Effector memory CD4-positive, alpha-beta T cell (primary cell): ENCODE results near the gene ARMC6.

Source experiments
- DNase-seq, 3 donors: peaks; one replicate each; pipeline ENCODE4 v3.0.0-alpha.2; 2020
- H3K27ac ChIP-seq: 2 replicates; pipeline ENCODE4 v1.7.0; 2013; ENCODE audit warnings: mild to moderate bottlenecking, low read length, moderate library complexity; ENCODE audit not compliant: insufficient read depth, poor library complexity, severe bottlenecking
- H3K27me3 ChIP-seq: replicated peaks from 2 replicates; pipeline ENCODE4 v1.7.0; 2013; ENCODE audit warnings: mild to moderate bottlenecking, low read length; ENCODE audit not compliant: insufficient read depth, control insufficient read depth, poor library complexity, severe bottlenecking
- H3K36me3 ChIP-seq: 2 replicates; pipeline ENCODE4 v1.7.0; 2013; ENCODE audit warnings: mild to moderate bottlenecking, low read length, moderate library complexity; ENCODE audit not compliant: control insufficient read depth, insufficient read depth
- H3K4me1 ChIP-seq: 2 replicates; pipeline ENCODE4 v1.7.0; 2013; ENCODE audit warnings: low read length, mild to moderate bottlenecking; ENCODE audit not compliant: control insufficient read depth, insufficient read depth, poor library complexity, severe bottlenecking
- H3K4me3 ChIP-seq: 2 replicates; pipeline ENCODE4 v1.7.0; 2013; ENCODE audit warnings: low read length, low read depth, mild to moderate bottlenecking; ENCODE audit not compliant: insufficient read depth, poor library complexity, severe bottlenecking
- H3K9me3 ChIP-seq: 2 replicates; pipeline ENCODE4 v1.7.0; 2013; ENCODE audit warnings: mild to moderate bottlenecking, low read length, moderate library complexity; ENCODE audit not compliant: control insufficient read depth

ARMC6 gene

DNA sequence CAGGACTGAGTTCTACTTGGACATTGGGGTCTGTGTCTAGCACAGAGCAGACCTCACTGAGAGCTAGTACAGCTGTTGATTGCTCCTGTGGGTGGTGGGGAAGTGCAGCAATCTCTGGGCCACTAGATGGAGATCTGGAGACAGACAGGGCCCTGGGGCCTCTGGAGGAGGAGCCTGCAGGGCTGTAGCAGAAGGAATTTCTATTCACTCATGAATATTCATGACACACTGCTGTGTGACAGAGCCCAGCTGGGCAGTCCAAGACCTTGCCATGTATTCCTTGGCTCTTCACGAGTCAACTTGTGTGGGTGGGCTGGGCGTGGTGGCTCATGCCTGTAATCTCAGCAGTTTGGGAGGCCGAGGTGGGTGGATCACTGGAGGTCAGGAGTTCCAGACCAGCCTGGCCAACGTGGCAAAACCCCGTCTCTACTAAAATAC lies 37.6 kb upstream of the ARMC6 start:
- Histone ChIP-seq H3K27me3 (no peaks in the 10 kb centered on the region), H3K9me3 (no peaks in the 10 kb centered on the region), H3K27ac (no peak overlapping the region), H3K4me1 (peaks cover 18% of the 10 kb centered on the region), H3K36me3 (peaks cover 40% of the 10 kb centered on the region), H3K4me3 (no peak overlapping the region)
- DNase-seq, result no peak

DNA sequence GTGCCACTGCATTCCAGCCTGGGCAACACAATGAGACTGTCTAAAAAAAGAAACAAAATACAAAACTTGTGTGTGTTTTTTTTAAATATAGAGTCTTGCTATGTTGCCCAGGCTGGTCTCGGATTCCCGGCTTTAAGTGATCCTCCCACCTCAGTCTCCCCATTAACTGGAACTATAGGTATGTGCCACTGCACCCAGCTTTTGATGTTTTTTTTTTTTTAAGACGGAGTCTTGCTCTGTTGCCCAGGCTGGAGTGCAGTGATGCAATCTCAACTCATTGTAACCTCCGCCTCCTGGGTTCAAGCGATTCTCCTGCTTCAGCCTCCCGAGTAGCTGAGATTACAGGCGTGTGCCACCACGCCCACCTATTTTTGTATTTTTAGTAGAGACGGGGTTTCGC lies 37.1 kb upstream of the ARMC6 start:
- H3K9me3 ChIP-seq, result no peaks in the 10 kb centered on the region
- H3K27me3 ChIP-seq, result no peaks in the 10 kb centered on the region
- H3K27ac ChIP-seq, result no peak overlapping the region
- peaks cover 18% of the 10 kb centered on the region for H3K4me1 ChIP-seq
- peaks cover 38% of the 10 kb centered on the region for H3K36me3 ChIP-seq
- H3K4me3 ChIP-seq, result no peak overlapping the region
- DNase-seq, result no peak

DNA sequence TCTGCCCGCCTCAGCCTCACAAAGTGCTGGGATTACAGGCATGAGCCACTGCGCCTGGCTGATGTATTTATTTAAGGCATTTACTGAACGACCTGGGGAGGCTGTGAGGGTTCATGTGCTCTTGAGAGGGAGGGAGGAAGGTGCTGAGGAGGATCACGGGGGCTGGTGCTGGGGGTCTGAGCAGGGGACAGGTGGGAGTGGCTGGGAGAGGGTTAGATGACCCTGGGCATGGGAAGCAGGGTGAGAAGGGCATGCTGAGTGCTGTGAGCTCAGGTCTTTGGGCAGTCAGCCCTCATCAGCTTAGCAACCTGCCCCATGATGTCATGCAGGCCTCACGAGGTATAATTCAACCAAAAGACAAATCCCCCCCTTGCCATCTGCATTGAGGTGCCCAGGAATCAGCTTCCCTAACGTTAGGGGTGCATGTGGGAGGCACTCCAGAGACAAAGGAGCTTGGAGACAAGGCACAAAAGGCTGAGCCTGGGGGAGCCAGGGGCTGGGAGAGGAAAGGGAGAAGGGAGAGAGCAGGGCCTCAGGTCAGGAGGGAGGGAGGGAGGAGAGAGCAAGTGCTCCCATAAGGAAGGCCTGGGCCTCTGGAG lies 36.5 kb upstream of the ARMC6 start:
- no peak overlapping the region for H3K4me3 ChIP-seq
- H3K4me1 ChIP-seq, result peaks cover 18% of the 10 kb centered on the region
- no peaks in the 10 kb centered on the region for H3K27me3 ChIP-seq
- H3K9me3 ChIP-seq, result no peaks in the 10 kb centered on the region
- no peak overlapping the region for H3K27ac ChIP-seq
- no peak for DNase-seq
- peaks cover 37% of the 10 kb centered on the region for H3K36me3 ChIP-seq

DNA sequence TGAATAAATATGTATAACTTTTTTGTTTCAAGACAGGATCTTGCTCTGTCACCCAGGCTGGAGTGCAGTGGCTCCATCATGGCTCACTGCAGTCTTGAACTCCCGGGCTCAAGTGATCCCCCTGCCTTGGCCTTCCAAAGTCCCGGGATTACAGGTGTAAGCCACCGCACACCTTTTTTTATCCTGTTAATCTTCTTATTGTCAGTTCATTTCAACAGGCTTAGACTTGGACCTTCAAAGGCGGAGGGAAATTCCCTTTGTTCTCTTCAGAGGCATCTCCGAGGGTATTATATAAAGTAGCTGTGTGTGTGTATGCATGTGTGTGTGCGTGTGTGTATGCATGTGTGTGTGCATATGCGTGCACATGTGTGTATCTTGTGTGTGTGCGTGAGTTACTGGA lies 35.1 kb upstream of the ARMC6 start:
- no peaks in the 10 kb centered on the region for H3K27me3 ChIP-seq
- no peak overlapping the region for H3K4me3 ChIP-seq
- H3K4me1 ChIP-seq, result peaks cover 18% of the 10 kb centered on the region
- H3K36me3 ChIP-seq, result peaks cover 36% of the 10 kb centered on the region
- DNase-seq, result no peak
- no peaks in the 10 kb centered on the region for H3K9me3 ChIP-seq
- no peak overlapping the region for H3K27ac ChIP-seq

DNA sequence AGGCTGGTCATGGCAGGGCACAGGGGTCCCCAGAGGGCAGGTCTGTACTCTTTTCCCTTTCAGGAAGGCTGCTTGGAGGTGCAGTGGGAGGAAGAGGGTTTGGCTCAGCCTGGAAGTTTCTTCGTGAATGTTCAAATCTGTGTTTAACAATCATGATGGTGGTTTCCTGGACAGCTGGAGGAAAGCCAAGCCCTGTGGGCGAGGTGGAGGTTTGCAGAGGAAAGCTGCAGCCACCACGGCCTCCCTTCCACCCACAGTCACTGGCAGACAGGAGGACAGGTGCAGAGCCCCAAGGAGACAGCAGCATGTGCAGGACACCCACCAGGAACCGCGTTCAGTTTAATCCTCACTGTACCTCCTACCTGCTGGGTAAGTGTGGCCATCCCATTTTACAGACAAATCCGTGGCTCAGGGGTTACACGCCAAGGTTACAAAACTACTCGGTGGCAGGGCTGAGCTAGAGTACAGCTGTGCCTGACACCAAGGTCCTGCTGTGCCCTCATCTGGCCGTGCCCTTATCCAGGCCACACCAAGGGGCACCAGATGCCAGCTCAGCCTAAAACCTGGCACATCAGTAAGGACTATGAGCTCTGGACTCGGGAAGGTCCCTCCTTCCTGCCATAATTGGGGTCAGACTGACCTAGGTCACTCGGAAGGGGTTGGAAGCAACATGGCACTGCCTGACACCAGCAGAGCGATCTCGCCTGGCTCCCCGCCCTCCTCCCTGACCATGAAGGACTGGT lies 34.2 kb upstream of the ARMC6 start:
- Histone ChIP-seq H3K27me3 (no peaks in the 10 kb centered on the region), H3K36me3 (peaks cover 35% of the 10 kb centered on the region), H3K9me3 (no peaks in the 10 kb centered on the region), H3K27ac (no peak overlapping the region), H3K4me3 (no peak overlapping the region), H3K4me1 (peaks cover 18% of the 10 kb centered on the region)
- no peak for DNase-seq

DNA sequence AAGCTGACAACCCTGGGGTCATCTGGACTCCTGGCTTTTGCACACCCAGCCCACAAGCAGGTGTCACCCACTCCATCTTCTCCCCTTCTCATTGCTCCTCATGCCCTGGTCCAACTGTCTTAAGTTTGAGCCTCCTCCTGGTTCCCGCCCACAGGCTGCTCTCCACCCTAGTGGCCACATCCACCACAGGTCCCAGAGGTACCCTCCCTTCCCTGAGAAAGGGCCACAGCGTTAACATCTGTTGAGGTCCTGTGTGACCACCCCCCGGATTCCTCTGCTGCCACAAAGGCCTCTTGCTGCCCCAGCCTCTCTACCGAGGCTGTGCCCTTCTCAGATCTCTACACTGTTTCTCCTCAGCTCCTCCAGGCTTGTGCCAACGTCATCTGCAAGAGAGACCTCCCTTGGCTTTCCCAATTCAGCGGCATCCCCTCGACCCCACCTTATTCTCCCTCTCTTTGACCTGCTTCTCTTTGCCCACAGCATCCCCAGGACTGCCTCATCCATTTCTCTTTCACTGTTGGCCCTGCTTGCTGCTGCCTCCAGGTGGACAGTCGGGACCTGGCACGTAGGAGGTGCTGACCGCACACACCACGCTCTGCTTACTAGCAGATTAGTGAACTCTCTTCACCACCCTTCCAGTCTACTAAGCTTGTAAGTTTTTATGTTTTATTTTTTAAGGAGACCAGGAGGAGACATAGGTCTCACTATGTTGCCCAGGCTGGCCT lies 33.3 kb upstream of the ARMC6 start:
- Histone ChIP-seq H3K27me3 (no peaks in the 10 kb centered on the region), H3K4me1 (peaks cover 18% of the 10 kb centered on the region), H3K36me3 (peaks cover 27% of the 10 kb centered on the region), H3K9me3 (no peaks in the 10 kb centered on the region), H3K27ac (no peak overlapping the region), H3K4me3 (no peak overlapping the region)
- no peak for DNase-seq

DNA sequence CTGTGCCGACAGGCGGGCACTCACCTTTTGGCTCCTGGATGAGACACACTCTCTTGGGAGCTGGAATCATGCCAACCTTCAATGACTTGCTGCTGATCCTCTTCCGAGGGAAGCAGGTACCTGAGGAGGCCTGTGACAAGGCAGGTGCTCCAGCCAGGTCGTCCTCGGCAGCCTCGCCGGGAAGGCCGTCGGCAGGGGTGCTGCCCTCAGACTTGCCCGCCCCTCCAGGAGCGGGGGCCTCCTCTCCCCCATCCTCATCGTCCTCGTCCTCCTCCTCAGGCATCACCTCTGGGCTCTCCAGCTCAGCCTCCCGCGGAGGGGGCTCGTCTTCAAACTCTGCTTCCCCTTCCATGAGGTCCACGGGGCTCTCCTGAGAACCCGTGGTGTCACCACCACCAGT lies 29.3 kb upstream of the ARMC6 start:
- peaks cover 11% of the 10 kb centered on the region for H3K4me1 ChIP-seq
- H3K4me3 ChIP-seq, result no peak overlapping the region
- no peak overlapping the region for H3K27ac ChIP-seq
- no peak for DNase-seq
- no peaks in the 10 kb centered on the region for H3K27me3 ChIP-seq
- no peaks in the 10 kb centered on the region for H3K9me3 ChIP-seq
- H3K36me3 ChIP-seq, result peaks cover 38% of the 10 kb centered on the region

DNA sequence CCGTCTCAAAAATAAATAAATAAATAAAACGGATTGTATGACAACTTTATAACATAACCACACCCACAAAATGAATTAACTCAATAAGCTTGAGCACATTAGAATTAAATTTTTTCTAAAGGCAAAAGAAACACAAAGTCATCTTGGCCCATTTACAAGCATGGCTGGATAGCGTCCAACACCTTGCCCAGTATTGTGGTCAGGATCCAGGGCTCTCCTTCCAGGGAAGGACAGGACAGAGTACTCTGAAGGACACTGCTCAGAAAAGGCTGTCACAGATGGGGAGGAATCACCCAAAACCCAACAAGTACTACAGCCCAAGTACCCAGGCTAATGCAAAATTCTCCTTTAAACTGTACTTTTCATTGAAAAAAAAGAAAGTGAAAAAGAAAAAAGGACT lies 27.2 kb upstream of the ARMC6 start:
- no peaks in the 10 kb centered on the region for H3K4me1 ChIP-seq
- no peak overlapping the region for H3K4me3 ChIP-seq
- H3K36me3 ChIP-seq, result peaks cover 54% of the 10 kb centered on the region
- H3K27ac ChIP-seq, result no peak overlapping the region
- no peaks in the 10 kb centered on the region for H3K9me3 ChIP-seq
- no peaks in the 10 kb centered on the region for H3K27me3 ChIP-seq
- no peak for DNase-seq

DNA sequence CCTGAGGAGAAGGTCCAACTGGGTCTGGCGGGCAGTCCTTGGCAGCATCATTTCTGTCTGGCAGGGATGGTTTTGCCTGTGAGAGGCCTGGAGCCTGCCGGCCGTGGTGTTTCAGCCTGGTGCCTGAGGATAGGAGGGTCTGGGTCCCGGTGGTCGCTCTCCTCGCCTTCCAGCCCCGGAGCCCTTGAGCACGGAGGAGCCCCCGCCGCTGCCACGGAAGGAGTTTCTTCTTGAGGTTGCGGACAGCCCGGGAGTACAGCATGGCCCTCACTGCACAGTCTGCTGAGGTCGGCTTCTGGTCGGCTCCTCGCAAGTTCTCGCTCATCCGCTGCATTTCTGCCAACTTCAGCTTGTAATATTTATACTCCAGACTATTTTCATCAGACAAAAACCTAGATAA lies 23.5 kb upstream of the ARMC6 start:
- Histone ChIP-seq H3K4me1 (no peaks in the 10 kb centered on the region), H3K27me3 (no peaks in the 10 kb centered on the region), H3K9me3 (no peaks in the 10 kb centered on the region), H3K4me3 (no peak overlapping the region), H3K36me3 (peaks cover 66% of the 10 kb centered on the region), H3K27ac (no peak overlapping the region)
- no peak for DNase-seq

DNA sequence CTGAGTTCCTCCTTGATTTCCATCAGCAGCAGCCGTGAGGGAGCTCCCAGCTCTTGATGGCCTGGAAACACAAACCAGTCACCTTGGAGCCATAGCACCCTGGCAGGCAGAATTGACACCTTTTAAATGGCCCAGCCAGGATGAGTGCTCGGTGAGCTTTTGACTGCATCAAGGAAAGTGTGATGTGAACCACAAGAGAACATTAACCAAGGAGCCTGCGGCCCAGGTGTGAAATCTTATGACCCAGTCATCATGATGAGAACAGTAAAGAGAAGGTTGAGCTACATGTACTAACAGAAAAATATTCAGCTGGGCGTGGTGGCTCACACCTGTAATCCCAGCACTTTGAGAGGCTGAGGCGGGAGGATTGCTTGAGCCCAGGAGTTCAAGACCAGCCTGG lies 22.9 kb upstream of the ARMC6 start:
- no peaks in the 10 kb centered on the region for H3K27me3 ChIP-seq
- H3K36me3 ChIP-seq, result peaks cover 66% of the 10 kb centered on the region
- H3K9me3 ChIP-seq, result no peaks in the 10 kb centered on the region
- H3K4me1 ChIP-seq, result no peaks in the 10 kb centered on the region
- H3K27ac ChIP-seq, result no peak overlapping the region
- H3K4me3 ChIP-seq, result no peak overlapping the region
- no peak for DNase-seq
